GM19043 (cell line): ENCODE results near the gene ABTB1.
"Not testable (repeated sequence)": the region's sequence is repeated elsewhere in the genome, so short reads cannot be mapped to it uniquely, and the experiment has no call there.

Experiments
- ATAC-seq: cut with Tn5 transposase; IDR thresholded peaks from one replicate; pipeline ENCODE4 v1.9.1; 2021; ENCODE audit warnings: low read depth; ENCODE audit not compliant: unreplicated experiment

ABTB1 gene

GRCh38 chr3:127647845-127648204 is 24.9 kb upstream of the ABTB1 start:
- ATAC-seq, result no peak

DNA sequence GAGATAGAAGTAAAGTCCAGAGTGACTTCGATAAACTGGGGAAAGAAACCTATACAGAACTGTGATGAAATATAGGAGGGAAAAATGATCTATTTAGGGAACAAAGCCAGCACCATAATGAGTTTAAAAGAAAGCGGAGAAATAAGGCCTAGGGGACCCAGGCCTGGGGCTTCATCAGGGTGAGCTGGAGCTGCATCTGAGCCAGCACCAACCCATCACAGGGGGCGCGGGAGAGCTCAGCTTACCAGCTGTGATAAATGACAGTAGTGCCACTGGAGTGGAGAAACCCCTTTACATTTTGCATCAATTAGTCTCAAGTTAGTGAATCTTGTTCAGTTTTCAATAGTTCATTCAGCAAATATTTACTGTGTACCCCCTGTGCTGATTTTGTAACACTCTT is 22.5 kb upstream of the ABTB1 start:
- ATAC-seq, result no peak

GRCh38 chr3:127651516-127652172 is 21.1 kb upstream of the ABTB1 start:
- no peak for ATAC-seq

DNA sequence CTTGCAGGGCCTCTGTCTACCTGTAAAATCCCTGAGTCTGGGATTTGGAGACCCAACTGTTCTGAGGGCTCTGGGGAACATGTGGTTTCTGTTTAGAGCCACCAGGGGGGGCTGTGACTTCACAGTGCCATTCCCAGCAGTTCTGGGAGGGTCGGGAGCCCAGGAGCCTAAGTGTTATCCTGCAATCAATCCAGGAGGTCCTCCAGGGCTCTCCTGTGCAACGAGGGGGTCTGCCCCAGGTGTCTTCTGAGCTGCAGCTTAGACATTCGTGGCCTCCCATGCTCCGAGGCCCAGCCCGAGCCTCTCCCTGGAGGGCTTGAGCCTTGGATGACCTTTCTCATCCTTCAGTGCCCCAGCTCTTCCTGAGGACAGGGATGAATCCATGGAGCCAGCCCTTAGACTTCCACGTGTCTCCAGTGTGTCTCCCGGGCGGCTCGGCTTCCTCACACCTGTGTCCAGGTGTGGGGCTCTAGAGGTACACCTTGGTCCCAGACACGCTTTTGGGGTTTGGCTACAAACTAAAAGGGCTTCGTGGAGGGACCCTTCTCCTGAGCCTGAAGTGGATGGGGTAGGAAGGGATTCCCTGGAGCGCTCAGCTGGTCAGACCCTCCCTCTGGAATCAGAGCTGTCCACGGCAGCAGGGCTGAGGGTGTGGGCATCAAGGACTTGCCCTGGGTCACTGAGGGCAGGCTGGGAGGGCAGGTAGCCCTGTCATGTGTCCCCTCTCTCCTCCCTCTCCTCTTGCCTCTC is 20.3 kb upstream of the ABTB1 start:
- ATAC-seq, result no peak

- ATAC-seq, result no peak
Observed at GRCh38 chr3:127654374-127654773, 18.4 kb upstream of the ABTB1 start.

- ATAC-seq, result not testable (repeated sequence)
Observed at GRCh38 chr3:127654993-127655392, 17.8 kb upstream of the ABTB1 start.

DNA sequence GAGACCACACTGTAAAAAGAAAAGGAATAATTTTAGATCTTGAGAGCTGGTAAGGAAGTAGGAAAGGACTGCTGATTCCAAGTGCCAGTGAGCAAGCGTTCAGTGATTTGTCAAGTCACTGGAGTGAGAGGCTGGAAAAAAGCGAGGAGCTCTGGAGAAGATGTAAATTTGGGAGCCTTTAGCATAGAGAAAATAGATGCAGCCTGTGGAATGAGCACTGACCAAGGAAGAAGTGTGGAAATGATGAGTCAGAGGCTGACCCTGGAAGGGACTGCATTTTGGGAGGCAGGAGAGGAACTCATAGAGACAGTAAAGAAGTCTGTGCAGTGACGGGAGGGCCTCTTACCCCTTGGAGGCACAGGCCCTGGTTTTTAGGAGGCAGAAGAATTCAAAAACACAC is 17.1 kb upstream of the ABTB1 start:
- no peak for ATAC-seq

- ATAC-seq, result no peak
Observed at GRCh38 chr3:127656906-127657305, 15.8 kb upstream of the ABTB1 start.

- ATAC-seq, result no peak
Observed at GRCh38 chr3:127658234-127658633, 14.5 kb upstream of the ABTB1 start.

DNA sequence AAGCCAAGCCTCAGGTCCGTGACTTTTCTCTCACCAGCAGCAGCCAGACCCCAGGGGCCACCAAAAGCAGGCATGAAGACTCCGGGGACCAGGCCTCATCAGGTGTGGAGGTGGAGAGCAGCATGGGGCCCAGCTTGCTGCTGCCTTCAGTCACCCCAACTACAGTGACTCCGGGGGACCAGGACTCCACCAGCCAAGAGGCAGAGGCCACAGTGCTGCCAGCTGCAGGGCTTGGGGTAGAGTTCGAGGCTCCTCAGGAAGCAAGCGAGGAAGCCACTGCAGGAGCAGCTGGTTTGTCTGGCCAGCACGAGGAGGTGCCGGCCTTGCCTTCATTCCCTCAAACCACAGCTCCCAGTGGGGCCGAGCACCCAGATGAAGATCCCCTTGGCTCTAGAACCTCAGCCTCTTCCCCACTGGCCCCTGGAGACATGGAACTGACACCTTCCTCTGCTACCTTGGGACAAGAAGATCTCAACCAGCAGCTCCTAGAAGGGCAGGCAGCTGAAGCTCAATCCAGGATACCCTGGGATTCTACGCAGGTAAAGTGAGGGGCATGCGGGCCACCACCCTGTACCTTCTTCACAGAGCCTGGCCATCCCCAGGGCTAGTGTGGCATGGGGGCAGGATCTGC is 12.0 kb upstream of the ABTB1 start:
- no peak for ATAC-seq

DNA sequence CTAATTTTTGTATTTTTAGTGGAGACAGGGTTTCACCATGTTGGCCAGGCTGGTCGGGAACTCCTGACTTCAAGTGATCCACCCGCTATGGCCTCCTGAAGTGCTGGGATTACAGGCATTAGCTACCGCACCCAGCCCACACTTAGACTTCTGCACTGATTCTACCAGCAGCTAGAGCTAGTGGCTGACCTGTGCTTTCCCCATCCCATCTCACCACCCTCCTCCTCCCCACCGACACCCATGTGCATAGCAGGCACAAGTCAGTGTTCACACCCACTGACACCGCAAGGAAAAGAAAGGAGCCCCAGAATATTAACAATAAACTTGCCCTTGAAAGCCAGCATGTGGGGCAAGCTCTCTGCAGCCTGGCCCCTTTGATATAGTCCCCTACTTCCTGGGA is 11.2 kb upstream of the ABTB1 start:
- no peak for ATAC-seq

DNA sequence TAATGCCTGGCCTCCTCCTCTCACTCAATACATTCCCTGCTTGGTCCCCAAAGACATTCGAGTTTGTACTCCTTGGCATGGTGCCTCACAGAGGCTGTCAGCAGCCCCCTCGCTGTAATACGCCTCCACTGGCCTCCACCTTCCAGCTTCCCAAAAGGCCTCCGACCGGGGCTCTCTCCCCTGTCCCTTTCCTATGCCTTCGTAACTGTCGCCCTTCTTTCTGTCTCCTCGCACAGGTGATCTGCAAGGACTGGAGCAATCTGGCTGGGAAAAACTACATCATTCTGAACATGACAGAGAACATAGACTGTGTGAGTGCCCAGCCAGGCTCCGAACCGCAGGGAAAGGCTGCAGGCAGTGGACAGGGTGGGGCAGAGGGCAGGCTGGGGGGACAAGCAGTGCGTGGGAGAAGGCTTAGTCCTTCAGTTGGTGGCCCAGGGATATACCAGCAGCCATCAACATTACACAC is 10.7 kb upstream of the ABTB1 start:
- no peak for ATAC-seq

GRCh38 chr3:127663151-127663550 is 9.6 kb upstream of the ABTB1 start:
- ATAC-seq, result no peak

- no peak for ATAC-seq
Observed at GRCh38 chr3:127665165-127665564, 7.6 kb upstream of the ABTB1 start.

GRCh38 chr3:127665586-127665985 is 7.2 kb upstream of the ABTB1 start:
- no peak for ATAC-seq

GRCh38 chr3:127666676-127667075 is 6.1 kb upstream of the ABTB1 start:
- ATAC-seq, result no peak

DNA sequence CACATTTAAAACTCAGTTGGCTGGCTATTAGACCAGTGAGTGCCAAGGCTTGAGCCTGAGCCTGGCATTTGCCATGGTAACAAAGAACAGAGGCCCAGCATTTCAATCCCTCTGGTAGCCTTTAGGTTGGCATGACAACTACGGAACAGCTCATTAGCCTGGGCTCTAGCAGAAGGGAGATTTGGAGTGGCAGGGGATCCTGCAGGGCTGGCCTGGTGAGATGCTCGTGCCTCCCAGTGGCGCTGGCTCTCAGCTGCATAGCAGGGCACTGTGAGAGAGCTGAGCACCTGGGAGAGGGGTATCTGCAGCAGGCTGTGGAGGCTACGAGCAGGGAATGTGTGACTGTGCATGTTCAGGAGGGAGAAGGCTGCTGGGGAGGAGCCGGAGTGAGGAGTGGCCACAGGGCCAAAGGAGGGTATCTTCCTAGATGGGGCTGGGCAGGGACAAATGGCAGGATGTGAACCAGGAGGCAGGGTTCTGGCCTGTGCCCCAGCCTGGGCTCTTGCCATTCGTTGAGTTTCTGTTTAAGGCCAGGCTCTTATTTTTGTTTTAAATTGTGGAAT is 5.6 kb upstream of the ABTB1 start:
- no peak for ATAC-seq

DNA sequence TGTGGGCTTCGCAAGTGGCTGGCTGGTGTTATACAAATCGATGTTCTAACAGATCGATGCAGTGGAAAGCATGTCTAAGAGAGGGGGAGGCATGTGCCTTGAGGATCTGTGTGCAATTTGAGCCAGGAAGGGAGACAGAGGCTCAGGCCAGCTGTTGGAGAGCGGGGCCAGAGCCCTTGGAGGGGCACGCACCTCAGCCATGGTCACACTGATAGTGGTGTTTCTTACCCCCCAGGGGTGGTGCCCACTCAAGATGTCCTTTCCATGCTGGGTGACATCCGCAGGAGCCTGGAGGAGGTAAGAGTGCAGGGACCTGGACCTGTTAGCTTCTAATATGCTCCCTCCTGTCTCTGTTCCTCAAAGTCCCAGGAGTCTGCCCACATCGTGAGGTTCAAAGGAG is 3.8 kb upstream of the ABTB1 start:
- ATAC-seq, result no peak

DNA sequence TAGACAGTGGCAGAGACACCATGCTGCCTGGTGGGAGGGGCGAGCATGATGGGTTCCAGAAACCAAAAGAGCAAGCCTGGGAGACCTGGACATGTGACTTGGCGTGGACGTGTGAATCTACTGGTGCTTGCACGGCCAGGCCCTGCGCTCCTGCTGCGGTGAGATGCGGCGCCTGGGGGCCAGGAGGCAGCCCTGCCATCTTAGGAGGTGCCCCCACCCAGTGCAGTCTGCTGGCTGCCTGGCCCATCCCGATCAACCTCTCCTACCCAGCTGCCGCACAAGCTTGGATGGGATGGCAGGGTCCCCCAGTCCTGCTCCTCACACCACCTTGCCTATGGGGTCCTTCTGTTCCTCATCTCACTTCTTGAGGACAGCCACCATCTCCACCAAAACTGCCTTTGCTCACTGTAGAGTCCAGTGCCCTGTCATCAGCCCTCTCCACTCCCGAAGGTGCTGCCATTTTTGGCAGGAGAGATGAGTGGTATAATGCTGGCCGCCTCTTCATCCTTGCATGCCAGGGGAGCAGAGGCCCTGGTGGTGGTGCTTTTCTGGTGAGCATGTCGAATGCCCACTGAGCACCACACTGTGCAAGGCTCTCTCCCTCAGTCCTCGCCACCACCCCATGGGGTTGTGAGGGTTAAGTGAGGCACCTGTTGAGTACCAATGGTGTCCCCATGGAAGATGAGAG is 3.1 kb upstream of the ABTB1 start:
- ATAC-seq, result no peak

DNA sequence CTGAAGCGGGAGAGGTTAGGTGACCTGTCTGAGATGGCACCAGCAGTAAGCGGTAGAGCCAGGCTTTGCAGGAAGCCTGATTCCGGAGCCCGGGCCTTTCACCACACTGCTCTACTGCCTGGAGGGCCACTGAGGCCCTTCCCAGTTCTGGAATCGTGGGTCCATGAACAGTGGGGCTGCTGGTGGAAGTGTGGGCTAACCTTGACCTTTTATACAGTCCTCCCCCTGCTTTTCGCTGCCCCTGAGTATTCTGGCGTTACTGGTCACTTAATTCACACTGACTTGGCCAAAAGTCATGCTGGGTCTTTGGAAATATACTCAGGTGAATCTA is 2.6 kb upstream of the ABTB1 start:
- no peak for ATAC-seq
